GM23248 (cell line): Measurements from ENCODE around the gene FOXF2. TPM values are rescaled to one million over a fixed set of nuclear protein-coding genes. Genes with fewer than 3 reads are reported as not detected.

Experiments
- DNase-seq: peaks from one replicate; pipeline ENCODE4 v3.0.0-alpha.2; 2015
- H2AFZ ChIP-seq: fragments of 200-600 bp; sonication (generic); 2 replicates; pipeline ENCODE4 v1.6.1; 2016; ENCODE audit warnings: antibody characterized with exemption
- H3F3A ChIP-seq: fragments of 200-600 bp; sonication (generic); 2 replicates; pipeline ENCODE4 v1.6.1; 2016; ENCODE audit warnings: mild to moderate bottlenecking, antibody characterized with exemption, mixed run types; ENCODE audit not compliant: insufficient read depth
- H3K27ac ChIP-seq: fragments of 200-600 bp; sonication (generic); 2 replicates; pipeline ENCODE4 v1.5.1; 2016; ENCODE audit warnings: mild to moderate bottlenecking
- H3K27me3 ChIP-seq: fragments of 200-600 bp; sonication (generic); replicated peaks from 2 replicates; pipeline ENCODE4 v1.6.1; 2016; ENCODE audit warnings: mild to moderate bottlenecking; ENCODE audit not compliant: insufficient read depth
- H3K36me3 ChIP-seq: fragments of 200-600 bp; sonication (generic); 2 replicates; pipeline ENCODE4 v1.6.1; 2016; ENCODE audit warnings: low read depth, mild to moderate bottlenecking
- H3K4me1 ChIP-seq: fragments of 200-600 bp; sonication (generic); 2 replicates; pipeline ENCODE4 v1.6.1; 2016; ENCODE audit warnings: mild to moderate bottlenecking; ENCODE audit not compliant: insufficient read depth
- H3K4me2 ChIP-seq: fragments of 200-600 bp; sonication (generic); one replicate; pipeline ENCODE4 v1.6.1; 2016; ENCODE audit warnings: mild to moderate bottlenecking; ENCODE audit not compliant: unreplicated experiment
- H3K4me3 ChIP-seq: fragments of 200-600 bp; sonication (generic); 2 replicates; pipeline ENCODE4 v1.5.1; 2016; ENCODE audit warnings: mild to moderate bottlenecking
- H3K79me2 ChIP-seq: fragments of 200-600 bp; sonication (generic); 2 replicates; pipeline ENCODE4 v1.6.1; 2016; ENCODE audit warnings: mild to moderate bottlenecking; ENCODE audit not compliant: insufficient read depth
- H3K9ac ChIP-seq: fragments of 200-600 bp; sonication (generic); 2 replicates; pipeline ENCODE4 v1.6.1; 2016; ENCODE audit warnings: mild to moderate bottlenecking
- H3K9me2 ChIP-seq: fragments of 200-600 bp; sonication (generic); 2 replicates; pipeline ENCODE4 v1.6.1; 2016; ENCODE audit warnings: mixed run types, mild to moderate bottlenecking, moderate library complexity; ENCODE audit not compliant: insufficient read depth
- H3K9me3 ChIP-seq: fragments of 200-600 bp; sonication (generic); one replicate; pipeline ENCODE4 v1.6.1; 2017; ENCODE audit warnings: low read depth
- H4K20me1 ChIP-seq: fragments of 200-600 bp; sonication (generic); 2 replicates; pipeline ENCODE4 v1.6.0; 2016; ENCODE audit not compliant: insufficient read depth
- EZH2 ChIP-seq: fragments of 200-600 bp; sonication (generic); IDR thresholded peaks from 2 replicates; pipeline ENCODE4 v1.6.1; 2018; ENCODE audit warnings: antibody characterized with exemption, mild to moderate bottlenecking; ENCODE audit not compliant: insufficient read depth, poor library complexity, severe bottlenecking
- EZH2phosphoT487 ChIP-seq: fragments of 200-600 bp; sonication (generic); IDR thresholded peaks from 2 replicates; pipeline ENCODE4 v1.6.1; 2018; ENCODE audit warnings: antibody characterized with exemption, moderate library complexity, mild to moderate bottlenecking, low read depth; ENCODE audit not compliant: insufficient read depth
- WGBS, 2 experiments: methylation state at CpG; one replicate each; pipeline ENCODE4 v1.1.6; 2015 to 2017; ENCODE audit warnings: low lambda C conversion rate in 2 of 2, low coverage in 1 of 2; ENCODE audit errors: missing lambda C conversion rate in 2 of 2; 5-methylcytosine and 5-hydroxymethylcytosine counted together
- in situ Hi-C: fragments of 300-500 bp; cut with MboI; formaldehyde crosslinking; loops from 2 replicates; pipeline ENCODE4 v1.15.0; 2020
- polyA plus RNA-seq: library from polyadenylated mRNA; unstranded; fragments of >200 nt; fragmentation: Nextera tagmentation; extraction: Ambion mirVana; gene quantifications from 2 replicates; pipeline ENCODE4 v1.2.1, GENCODE V29; 2016
- total RNA-seq: library from RNA; depleted of rRNA; stranded (reverse); fragments of >200 nt; shearing (Covaris generic); gene quantifications from 2 replicates; pipeline ENCODE4 v1.2.3, GENCODE V29; 2014

Gene FOXF2
- total and polyA plus RNA-seq, 2 experiments from 2014 or later: 2.7 to 8.3 TPM

DNA sequence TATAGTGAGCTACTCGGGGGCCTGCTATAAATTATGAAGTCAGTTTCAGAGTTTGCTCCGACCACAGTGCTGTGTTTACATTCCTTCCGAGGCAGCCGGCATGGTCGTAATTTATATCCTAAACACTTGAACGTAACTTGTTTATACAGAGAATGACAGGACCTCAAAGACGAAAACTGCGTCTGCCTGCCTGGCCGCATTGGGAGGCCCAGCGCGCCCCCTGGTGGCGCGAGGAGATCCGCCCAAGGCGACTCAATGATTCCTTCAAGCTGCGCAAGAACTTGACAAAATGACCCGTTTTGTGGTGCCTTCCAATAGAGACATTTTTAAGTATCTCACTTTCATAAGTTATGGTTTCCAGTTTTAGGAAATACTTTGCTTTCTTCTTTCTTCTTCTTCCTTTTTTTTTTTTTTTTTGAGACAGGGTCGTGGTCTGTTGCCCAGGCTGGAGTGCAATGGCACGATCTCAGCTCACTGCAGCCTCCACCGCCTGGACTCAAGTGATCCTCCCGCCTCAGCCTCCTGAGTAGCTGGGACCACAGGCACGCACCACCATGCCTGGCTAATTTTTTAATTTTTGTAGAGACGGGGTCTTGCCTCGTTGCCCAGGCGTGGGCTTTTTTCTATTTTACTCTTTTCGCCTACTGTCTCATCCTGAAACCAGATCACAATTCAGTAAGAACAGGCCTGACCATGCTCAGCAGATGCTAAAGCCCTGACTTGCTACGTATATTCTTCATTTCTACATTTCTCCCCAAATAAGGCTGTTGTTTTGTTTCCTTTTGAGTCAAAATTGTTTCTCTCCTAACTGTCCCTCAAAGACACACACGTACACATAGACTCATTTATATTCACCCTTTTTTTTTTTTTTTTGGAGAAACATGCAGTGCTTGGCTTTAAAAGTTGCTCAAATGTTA is 7.8 kb downstream of the FOXF2 start:
- Histone ChIP-seq H3K27me3 (no peaks in the 10 kb centered on the region), H3K36me3 (no peaks in the 10 kb centered on the region; the same call in 1 of the 2 replicates), H3K9me2 (no peaks in the 10 kb centered on the region), H3K9me3 (no peaks in the 10 kb centered on the region), H3F3A (peaks cover 6% of the 10 kb centered on the region; the same call in 1 of the 2 replicates), H2AFZ (peak overlapping the region; percentile 55), H4K20me1 (no peaks in the 10 kb centered on the region), H3K9ac (no peak overlapping the region), H3K4me2 (peak overlapping the region; percentile 74), H3K4me1 (0 out of 2 replicates have a peak, but pooled peaks cover 4% of the 10 kb centered on the region), H3K79me2 (peaks cover 8% of the 10 kb centered on the region), H3K27ac (no peak overlapping the region), H3K4me3 (0 out of 2 replicates have a peak overlapping the region, but pooled peaks have one; percentile 42)
- in situ Hi-C loops: loop anchor here (25.0 kb wide), 1 partner anchor 485 kb away; no protein-coding TSS in a partner anchor
- TF ChIP-seq EZH2phosphoT487 (no peak), EZH2 (no peak)
- peak; percentile 81 for DNase-seq
- WGBS, 2 experiments: 35% methylated on average over 26 to 28 of the region's 28 CpGs

DNA sequence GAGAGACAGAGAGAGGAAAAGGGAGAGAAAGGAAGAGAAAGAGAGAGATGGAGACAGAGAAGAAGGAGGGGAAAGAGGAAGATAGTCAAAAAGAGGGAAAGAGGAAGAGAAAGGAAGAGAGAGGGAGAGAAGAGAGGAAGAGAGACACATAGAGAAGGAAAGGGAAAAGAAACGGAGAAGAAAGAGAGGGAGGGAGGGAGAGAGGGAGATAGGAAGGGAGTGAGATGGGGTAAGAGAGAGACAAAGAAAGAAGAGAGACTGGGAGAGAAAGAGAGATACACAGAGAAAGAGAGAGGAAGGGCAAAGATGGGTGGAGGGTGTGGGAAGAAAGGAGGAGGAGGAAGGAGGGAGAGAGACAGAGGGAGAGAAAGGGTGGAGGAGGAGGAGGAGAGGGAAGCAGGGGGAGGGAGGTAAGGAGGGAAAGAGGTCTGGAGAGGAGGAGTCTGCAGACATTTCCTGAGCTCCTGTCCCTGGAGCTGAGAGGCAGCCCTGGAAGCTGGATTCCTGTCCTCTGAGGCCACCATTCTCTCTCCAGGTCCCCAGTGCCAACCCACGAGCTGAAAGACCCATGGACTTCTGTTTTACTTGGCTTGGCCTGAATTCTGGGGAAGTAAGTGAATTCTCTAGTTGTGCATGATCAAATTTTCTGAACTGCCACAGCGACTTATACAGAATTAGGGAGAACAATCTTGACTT is 9.9 kb downstream of the FOXF2 start:
- Histone ChIP-seq H3K79me2 (no peaks in the 10 kb centered on the region), H2AFZ (no peak overlapping the region), H3K4me1 (0 out of 2 replicates have a peak, but pooled peaks cover 4% of the 10 kb centered on the region), H3K36me3 (no peaks in the 10 kb centered on the region; the same call in 1 of the 2 replicates), H3K9ac (no peak overlapping the region), H4K20me1 (no peaks in the 10 kb centered on the region), H3K4me2 (no peak overlapping the region), H3K4me3 (no peak overlapping the region), H3K27me3 (no peaks in the 10 kb centered on the region), H3K9me3 (no peaks in the 10 kb centered on the region), H3K27ac (no peak overlapping the region), H3K9me2 (no peaks in the 10 kb centered on the region), H3F3A (peaks cover 6% of the 10 kb centered on the region; the same call in 1 of the 2 replicates)
- no peak for TF ChIP-seq EZH2phosphoT487
- TF ChIP-seq EZH2: no peak
- in situ Hi-C loops: loop anchor here (25.0 kb wide), 1 partner anchor 487 kb away; no protein-coding TSS in a partner anchor
- WGBS, 2 experiments: 62 to 63% methylated on average over 3 of the region's 3 CpGs
- no peak for DNase-seq

DNA sequence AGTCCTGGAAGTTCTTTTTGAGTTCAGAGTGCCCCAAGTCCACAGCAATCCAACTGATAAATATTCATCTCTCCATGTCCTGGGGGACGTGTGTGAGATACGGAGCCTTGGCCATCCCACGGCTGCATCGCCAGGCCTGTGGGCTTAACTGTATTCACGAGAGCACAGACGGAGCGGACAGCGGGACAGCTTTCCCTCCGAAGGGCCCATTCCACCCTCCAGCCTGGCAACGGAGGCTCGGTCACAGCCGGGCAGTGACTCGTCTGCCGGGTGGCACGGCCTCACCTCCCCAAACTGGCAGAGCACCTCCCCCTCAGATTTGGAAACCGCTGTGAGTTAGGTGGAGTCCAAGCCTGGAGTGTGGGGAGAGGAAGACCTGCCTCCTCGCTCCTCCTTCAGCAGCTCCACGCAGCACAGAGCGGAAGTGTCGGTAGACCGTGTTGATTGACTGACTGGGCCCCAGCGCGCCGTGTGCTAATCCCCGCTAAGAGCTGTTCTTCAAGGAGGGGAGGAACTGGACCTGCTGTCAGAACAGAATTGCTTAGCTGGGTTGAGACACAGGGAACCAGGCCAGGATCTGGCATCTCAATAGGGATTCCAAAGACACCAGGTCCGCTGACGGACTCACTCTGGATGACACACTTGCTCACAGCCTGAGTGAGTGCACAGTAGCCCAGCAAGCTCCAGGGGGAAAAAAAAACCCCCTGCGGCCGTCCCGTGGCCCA is 10.9 kb downstream of the FOXF2 start:
- no peaks in the 10 kb centered on the region for H3K27me3 ChIP-seq
- in situ Hi-C loops: loop anchor here (10.0 to 25.0 kb wide), 2 partner anchors 605 to 813 kb away; no protein-coding TSS in a partner anchor
- H3K4me3 ChIP-seq: no peak overlapping the region
- H3K4me2 ChIP-seq: no peak overlapping the region
- no peaks in the 10 kb centered on the region for H3K9me3 ChIP-seq
- no peaks in the 10 kb centered on the region for H3K9me2 ChIP-seq
- H3K4me1 ChIP-seq: 0 out of 2 replicates have a peak, but pooled peaks cover 4% of the 10 kb centered on the region
- no peaks in the 10 kb centered on the region for H3K36me3 ChIP-seq
- H3K79me2 ChIP-seq: no peaks in the 10 kb centered on the region
- no peak overlapping the region for H3K9ac ChIP-seq
- H2AFZ ChIP-seq: no peak overlapping the region
- H4K20me1 ChIP-seq: no peaks in the 10 kb centered on the region
- no peak for TF ChIP-seq EZH2
- no peak for TF ChIP-seq EZH2phosphoT487
- H3F3A ChIP-seq: peaks cover 6% of the 10 kb centered on the region; the same call in 1 of the 2 replicates
- 93 to 95% methylated on average over 29 to 30 of the region's 30 CpGs for WGBS, 2 experiments
- no peak for DNase-seq
- H3K27ac ChIP-seq: no peak overlapping the region
